ENCODE data around the gene ATP6V1A.

DNA sequence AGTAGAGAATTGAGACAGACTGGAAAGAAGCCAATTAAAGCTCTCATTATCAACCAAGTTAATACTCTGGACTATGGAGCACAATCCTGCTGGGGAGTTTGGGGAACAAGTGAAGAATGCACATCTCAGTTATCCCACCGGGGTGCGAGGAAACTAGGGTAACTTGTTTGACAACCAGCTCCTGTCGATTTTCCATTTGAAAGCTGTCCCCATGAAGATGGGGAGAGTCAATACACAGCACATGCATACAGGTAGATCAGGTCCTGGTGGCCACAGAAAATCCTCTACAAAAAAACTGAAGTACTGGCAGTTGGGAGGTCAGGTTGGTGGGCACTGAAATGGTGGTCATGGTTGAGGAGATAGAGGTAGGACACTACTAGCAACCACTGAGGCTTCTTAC is 66.0 kb downstream of the ATP6V1A start:
- TF ChIP-seq POLR2AphosphoS5 (IDR thresholded peaks at IDR 0.05): no peak
- TF ChIP-seq, protein P1, sequence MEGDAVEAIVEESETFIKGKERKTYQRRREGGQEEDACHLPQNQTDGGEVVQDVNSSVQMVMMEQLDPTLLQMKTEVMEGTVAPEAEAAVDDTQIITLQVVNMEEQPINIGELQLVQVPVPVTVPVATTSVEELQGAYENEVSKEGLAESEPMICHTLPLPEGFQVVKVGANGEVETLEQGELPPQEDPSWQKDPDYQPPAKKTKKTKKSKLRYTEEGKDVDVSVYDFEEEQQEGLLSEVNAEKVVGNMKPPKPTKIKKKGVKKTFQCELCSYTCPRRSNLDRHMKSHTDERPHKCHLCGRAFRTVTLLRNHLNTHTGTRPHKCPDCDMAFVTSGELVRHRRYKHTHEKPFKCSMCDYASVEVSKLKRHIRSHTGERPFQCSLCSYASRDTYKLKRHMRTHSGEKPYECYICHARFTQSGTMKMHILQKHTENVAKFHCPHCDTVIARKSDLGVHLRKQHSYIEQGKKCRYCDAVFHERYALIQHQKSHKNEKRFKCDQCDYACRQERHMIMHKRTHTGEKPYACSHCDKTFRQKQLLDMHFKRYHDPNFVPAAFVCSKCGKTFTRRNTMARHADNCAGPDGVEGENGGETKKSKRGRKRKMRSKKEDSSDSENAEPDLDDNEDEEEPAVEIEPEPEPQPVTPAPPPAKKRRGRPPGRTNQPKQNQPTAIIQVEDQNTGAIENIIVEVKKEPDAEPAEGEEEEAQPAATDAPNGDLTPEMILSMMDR (IDR thresholded peaks at IDR 0.05 in 8 of 11, conservative IDR thresholded peaks at IDR 0.05 in 3 of 11): no peak
- no peak for TF ChIP-seq POLR2A (IDR thresholded peaks at IDR 0.05)

All from spleen (tissue), 7 donors.